PC-3 (cell line): ENCODE results near the gene TRNP1.

Source experiments
- EZH2phosphoT487 ChIP-seq: fragments of 300-600 bp; sonication (generic); IDR thresholded peaks from 2 replicates; pipeline ENCODE4 v1.6.1; 2018; ENCODE audit warnings: mild to moderate bottlenecking, antibody characterized with exemption, low read length, borderline replicate concordance
- TF ChIP-seq, protein P1 (sequence below): fragments of 300-600 bp; sonication (generic); conservative IDR thresholded peaks from 2 replicates; pipeline ENCODE4 v1.5.1; 2017; ENCODE audit warnings: antibody characterized with exemption, low read depth, mild to moderate bottlenecking, low read length

GRCh38 chr1:26996665-26997064, 3.2 kb downstream of the TRNP1 start:
- TF ChIP-seq, protein P1, sequence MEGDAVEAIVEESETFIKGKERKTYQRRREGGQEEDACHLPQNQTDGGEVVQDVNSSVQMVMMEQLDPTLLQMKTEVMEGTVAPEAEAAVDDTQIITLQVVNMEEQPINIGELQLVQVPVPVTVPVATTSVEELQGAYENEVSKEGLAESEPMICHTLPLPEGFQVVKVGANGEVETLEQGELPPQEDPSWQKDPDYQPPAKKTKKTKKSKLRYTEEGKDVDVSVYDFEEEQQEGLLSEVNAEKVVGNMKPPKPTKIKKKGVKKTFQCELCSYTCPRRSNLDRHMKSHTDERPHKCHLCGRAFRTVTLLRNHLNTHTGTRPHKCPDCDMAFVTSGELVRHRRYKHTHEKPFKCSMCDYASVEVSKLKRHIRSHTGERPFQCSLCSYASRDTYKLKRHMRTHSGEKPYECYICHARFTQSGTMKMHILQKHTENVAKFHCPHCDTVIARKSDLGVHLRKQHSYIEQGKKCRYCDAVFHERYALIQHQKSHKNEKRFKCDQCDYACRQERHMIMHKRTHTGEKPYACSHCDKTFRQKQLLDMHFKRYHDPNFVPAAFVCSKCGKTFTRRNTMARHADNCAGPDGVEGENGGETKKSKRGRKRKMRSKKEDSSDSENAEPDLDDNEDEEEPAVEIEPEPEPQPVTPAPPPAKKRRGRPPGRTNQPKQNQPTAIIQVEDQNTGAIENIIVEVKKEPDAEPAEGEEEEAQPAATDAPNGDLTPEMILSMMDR, result no peak
- no peak for TF ChIP-seq EZH2phosphoT487
